HEK293 (cell line): ENCODE results near the gene PHKG1.

Source experiments
- ZNF239 ChIP-seq: fragments of 450-650 bp; formaldehyde crosslinking; IDR thresholded peaks from 2 replicates; pipeline ENCODE4 v1.5.1; 2016; ENCODE audit warnings: missing biosample characterization, missing genetic modification characterization
- ZNF701 ChIP-seq: fragments of 450-650 bp; formaldehyde crosslinking; IDR thresholded peaks from 2 replicates; pipeline ENCODE4 v1.5.1; 2016; ENCODE audit warnings: missing biosample characterization, missing genetic modification characterization
- TF ChIP-seq, protein P1 (sequence below): fragments of 450-650 bp; formaldehyde crosslinking; IDR thresholded peaks from 2 replicates; pipeline ENCODE4 v1.5.1; 2016; ENCODE audit warnings: missing biosample characterization, missing genetic modification characterization
- TF ChIP-seq, protein P2 (sequence below): fragments of 450-650 bp; formaldehyde crosslinking; IDR thresholded peaks from 2 replicates; pipeline ENCODE4 v1.5.1; 2016; ENCODE audit warnings: missing biosample characterization, missing genetic modification characterization
- TF ChIP-seq, protein P3 (sequence below): fragments of 450-650 bp; formaldehyde crosslinking; conservative IDR thresholded peaks from 2 replicates; pipeline ENCODE4 v1.5.1; 2016; ENCODE audit warnings: low read depth, missing biosample characterization, missing genetic modification characterization

DNA sequence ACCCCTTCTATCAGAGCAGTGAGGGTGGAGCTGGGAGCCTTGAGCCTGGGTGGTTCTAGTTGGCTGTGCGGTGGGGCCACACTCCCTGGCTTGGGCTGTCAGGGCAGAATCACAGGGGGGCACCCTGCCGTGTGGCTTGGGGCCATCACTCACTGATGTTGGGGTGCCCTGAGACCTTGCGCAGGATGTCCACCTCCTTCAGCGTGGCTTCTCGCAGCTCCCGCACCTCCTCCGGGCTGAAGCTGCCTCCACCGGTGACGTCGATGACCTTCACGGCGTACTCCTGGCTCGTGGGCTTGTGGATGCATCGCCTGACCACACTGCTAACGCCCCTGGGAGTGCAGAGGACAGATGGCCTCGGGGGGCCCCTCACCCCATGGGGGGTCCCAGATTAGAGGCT is 5.3 kb downstream of the PHKG1 start:
- TF ChIP-seq, protein P1, sequence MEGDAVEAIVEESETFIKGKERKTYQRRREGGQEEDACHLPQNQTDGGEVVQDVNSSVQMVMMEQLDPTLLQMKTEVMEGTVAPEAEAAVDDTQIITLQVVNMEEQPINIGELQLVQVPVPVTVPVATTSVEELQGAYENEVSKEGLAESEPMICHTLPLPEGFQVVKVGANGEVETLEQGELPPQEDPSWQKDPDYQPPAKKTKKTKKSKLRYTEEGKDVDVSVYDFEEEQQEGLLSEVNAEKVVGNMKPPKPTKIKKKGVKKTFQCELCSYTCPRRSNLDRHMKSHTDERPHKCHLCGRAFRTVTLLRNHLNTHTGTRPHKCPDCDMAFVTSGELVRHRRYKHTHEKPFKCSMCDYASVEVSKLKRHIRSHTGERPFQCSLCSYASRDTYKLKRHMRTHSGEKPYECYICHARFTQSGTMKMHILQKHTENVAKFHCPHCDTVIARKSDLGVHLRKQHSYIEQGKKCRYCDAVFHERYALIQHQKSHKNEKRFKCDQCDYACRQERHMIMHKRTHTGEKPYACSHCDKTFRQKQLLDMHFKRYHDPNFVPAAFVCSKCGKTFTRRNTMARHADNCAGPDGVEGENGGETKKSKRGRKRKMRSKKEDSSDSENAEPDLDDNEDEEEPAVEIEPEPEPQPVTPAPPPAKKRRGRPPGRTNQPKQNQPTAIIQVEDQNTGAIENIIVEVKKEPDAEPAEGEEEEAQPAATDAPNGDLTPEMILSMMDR (tag by site-specific recombination) = no peak
- TF ChIP-seq, protein P2, sequence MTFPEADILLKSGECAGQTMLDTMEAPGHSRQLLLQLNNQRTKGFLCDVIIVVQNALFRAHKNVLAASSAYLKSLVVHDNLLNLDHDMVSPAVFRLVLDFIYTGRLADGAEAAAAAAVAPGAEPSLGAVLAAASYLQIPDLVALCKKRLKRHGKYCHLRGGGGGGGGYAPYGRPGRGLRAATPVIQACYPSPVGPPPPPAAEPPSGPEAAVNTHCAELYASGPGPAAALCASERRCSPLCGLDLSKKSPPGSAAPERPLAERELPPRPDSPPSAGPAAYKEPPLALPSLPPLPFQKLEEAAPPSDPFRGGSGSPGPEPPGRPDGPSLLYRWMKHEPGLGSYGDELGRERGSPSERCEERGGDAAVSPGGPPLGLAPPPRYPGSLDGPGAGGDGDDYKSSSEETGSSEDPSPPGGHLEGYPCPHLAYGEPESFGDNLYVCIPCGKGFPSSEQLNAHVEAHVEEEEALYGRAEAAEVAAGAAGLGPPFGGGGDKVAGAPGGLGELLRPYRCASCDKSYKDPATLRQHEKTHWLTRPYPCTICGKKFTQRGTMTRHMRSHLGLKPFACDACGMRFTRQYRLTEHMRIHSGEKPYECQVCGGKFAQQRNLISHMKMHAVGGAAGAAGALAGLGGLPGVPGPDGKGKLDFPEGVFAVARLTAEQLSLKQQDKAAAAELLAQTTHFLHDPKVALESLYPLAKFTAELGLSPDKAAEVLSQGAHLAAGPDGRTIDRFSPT (tag by site-specific recombination) = no peak
- TF ChIP-seq, protein P3, sequence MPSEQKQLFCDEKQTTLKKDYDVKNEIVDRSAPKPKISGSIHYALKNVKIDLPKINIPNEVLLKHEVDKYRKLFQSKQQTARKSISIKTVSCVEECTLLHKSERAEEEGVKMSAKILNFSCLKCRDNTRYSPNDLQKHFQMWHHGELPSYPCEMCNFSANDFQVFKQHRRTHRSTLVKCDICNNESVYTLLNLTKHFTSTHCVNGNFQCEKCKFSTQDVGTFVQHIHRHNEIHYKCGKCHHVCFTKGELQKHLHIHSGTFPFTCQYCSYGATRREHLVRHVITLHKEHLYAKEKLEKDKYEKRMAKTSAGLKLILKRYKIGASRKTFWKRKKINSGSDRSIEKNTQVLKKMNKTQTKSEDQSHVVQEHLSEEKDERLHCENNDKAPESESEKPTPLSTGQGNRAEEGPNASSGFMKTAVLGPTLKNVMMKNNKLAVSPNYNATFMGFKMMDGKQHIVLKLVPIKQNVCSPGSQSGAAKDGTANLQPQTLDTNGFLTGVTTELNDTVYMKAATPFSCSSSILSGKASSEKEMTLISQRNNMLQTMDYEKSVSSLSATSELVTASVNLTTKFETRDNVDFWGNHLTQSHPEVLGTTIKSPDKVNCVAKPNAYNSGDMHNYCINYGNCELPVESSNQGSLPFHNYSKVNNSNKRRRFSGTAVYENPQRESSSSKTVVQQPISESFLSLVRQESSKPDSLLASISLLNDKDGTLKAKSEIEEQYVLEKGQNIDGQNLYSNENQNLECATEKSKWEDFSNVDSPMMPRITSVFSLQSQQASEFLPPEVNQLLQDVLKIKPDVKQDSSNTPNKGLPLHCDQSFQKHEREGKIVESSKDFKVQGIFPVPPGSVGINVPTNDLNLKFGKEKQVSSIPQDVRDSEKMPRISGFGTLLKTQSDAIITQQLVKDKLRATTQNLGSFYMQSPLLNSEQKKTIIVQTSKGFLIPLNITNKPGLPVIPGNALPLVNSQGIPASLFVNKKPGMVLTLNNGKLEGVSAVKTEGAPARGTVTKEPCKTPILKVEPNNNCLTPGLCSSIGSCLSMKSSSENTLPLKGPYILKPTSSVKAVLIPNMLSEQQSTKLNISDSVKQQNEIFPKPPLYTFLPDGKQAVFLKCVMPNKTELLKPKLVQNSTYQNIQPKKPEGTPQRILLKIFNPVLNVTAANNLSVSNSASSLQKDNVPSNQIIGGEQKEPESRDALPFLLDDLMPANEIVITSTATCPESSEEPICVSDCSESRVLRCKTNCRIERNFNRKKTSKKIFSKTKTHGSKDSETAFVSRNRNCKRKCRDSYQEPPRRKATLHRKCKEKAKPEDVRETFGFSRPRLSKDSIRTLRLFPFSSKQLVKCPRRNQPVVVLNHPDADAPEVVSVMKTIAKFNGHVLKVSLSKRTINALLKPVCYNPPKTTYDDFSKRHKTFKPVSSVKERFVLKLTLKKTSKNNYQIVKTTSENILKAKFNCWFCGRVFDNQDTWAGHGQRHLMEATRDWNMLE (tag by site-specific recombination) = no peak
- TF ChIP-seq ZNF239 (tag by site-specific recombination) (no peak), ZNF701 (tag by site-specific recombination) (no peak)
